Measurements from ENCODE around the gene KRT3.

The KRT3 gene

DNA sequence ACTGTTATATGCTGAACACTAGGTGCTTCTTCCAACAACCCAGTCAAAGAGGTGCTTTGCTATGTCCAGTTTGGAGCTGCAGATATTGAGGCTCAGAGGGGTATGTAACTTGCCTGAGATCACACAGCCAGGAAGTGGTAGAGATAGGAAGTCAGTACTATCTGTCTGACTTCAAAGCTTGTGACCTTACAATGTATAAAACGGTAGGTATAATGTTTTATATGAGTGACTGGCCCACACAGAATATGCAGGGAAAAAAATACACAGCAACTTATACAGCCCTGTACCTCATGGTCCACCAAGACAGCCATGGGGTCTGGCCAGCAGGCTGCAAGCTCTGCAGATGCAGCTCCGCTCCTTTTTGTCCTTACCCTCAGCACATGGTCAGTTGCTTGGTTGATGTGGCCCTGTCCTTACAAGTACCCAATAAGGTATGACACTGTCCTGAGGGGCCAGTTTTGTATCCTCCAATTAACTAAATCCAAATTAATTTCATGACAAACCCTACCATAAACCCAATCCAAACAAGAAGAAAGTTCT is 21.9 kb upstream of the KRT3 start:
- TF ChIP-seq SIN3A (IDR thresholded peaks at IDR 0.05; ENCODE audit: borderline replicate concordance, insufficient read depth, low read length): no peak
- TF ChIP-seq POLR2AphosphoS5 (IDR thresholded peaks at IDR 0.05; ENCODE audit: low read depth, low read length): no peak
- TF ChIP-seq TAF1 (IDR thresholded peaks at IDR 0.05; ENCODE audit: borderline replicate concordance, insufficient read depth, low read length): no peak
- TF ChIP-seq FOXP2 (optimal IDR thresholded peaks at IDR 0.05; ENCODE audit: borderline replicate concordance, extremely low read depth, extremely low read length, insufficient read depth): no peak
- TF ChIP-seq, protein P1, sequence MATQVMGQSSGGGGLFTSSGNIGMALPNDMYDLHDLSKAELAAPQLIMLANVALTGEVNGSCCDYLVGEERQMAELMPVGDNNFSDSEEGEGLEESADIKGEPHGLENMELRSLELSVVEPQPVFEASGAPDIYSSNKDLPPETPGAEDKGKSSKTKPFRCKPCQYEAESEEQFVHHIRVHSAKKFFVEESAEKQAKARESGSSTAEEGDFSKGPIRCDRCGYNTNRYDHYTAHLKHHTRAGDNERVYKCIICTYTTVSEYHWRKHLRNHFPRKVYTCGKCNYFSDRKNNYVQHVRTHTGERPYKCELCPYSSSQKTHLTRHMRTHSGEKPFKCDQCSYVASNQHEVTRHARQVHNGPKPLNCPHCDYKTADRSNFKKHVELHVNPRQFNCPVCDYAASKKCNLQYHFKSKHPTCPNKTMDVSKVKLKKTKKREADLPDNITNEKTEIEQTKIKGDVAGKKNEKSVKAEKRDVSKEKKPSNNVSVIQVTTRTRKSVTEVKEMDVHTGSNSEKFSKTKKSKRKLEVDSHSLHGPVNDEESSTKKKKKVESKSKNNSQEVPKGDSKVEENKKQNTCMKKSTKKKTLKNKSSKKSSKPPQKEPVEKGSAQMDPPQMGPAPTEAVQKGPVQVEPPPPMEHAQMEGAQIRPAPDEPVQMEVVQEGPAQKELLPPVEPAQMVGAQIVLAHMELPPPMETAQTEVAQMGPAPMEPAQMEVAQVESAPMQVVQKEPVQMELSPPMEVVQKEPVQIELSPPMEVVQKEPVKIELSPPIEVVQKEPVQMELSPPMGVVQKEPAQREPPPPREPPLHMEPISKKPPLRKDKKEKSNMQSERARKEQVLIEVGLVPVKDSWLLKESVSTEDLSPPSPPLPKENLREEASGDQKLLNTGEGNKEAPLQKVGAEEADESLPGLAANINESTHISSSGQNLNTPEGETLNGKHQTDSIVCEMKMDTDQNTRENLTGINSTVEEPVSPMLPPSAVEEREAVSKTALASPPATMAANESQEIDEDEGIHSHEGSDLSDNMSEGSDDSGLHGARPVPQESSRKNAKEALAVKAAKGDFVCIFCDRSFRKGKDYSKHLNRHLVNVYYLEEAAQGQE (IDR thresholded peaks at IDR 0.05; ENCODE audit: insufficient read depth in 1 of 2, low read depth in 2 of 2, low read length in 2 of 2): no peak

DNA sequence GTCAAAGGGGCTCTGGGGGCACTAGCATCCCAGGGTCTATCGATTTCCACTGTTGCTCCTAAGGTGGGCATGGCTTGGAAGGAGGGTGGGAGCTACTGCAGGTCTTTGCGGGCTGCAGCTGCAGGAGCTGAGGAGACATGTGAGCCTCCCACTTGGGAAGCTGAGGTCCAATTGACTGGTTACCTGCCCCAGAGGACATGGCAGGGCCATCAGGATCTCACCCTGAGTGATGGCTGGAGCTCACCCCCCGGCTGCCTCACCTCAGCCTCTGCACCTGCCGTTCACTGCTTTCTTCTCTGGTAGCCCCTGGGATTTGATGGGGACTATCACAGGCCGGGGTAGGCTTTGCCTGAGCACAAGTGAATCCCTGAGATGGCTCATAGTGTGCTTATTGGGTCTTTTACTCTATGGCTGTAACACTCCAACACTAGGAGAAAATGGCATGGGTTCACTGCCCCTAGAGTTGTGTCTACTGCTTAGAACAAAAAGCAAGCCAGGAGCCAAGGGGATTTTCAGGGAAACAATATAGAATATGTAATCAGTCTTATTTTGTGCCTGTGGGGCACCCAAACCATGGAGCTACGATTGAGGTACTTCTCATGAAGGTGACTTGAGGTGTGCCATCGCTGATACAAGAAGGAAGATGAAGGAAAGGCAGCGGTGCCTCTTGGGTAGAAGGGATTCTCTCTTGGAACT is 21.2 kb upstream of the KRT3 start:
- TF ChIP-seq, protein P1 (IDR thresholded peaks at IDR 0.05; ENCODE audit: insufficient read depth in 1 of 2, low read depth in 2 of 2, low read length in 2 of 2): no peak
- TF ChIP-seq POLR2AphosphoS5 (IDR thresholded peaks at IDR 0.05; ENCODE audit: low read depth, low read length) (no peak), TAF1 (IDR thresholded peaks at IDR 0.05; ENCODE audit: borderline replicate concordance, insufficient read depth, low read length) (no peak), FOXP2 (optimal IDR thresholded peaks at IDR 0.05; ENCODE audit: borderline replicate concordance, extremely low read depth, extremely low read length, insufficient read depth) (no peak), SIN3A (IDR thresholded peaks at IDR 0.05; ENCODE audit: borderline replicate concordance, insufficient read depth, low read length) (no peak)

DNA sequence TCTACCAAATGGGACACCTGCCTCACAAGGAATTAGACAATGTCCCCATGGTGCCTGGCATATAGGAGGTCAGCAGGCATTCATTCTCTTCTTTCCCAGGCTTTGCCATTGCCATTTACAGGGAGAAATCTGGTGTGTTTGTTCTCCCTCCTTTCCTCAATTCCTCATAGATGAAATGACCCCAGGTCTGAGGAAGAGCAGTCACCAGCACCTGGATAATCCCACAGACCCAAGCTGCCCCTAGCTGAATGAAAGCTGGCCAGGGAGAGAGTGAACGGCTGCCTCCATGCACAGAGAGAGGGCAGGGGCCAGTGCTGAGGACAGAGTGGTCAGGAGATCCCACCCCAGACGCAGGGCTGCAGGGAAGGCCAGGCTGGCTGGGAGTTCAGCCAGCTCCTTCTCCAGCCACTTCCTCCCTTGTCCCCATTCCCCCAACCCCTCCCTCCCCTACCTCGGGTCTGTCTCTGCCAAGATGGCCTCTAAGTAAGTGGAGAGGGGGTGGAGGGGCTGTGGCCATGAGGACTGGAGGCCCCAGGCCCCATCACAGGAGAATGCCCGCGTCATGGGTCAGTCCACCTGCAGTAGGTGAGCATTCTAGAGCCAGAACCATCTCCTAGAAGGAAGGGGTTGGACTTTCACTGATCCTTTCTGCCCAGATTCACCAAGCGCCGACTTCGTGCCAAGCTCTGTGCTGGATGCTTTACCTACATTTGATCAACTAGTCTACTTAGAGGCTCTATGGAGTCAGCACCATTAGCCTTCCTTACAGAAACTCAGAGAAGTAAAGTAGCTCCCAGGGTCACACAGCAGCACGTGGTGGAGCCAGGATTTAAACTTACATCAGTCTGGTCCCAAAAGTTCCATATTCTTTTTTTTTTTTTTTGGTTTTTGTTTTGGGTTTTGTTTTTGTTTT is 20.0 kb upstream of the KRT3 start:
- TF ChIP-seq FOXP2 (optimal IDR thresholded peaks at IDR 0.05; ENCODE audit: borderline replicate concordance, extremely low read depth, extremely low read length, insufficient read depth): no peak
- TF ChIP-seq SIN3A (IDR thresholded peaks at IDR 0.05; ENCODE audit: borderline replicate concordance, insufficient read depth, low read length): no peak
- TF ChIP-seq, protein P1 (IDR thresholded peaks at IDR 0.05; ENCODE audit: insufficient read depth in 1 of 2, low read depth in 2 of 2, low read length in 2 of 2): no peak
- TF ChIP-seq POLR2AphosphoS5 (IDR thresholded peaks at IDR 0.05; ENCODE audit: low read depth, low read length): no peak
- no peak for TF ChIP-seq TAF1 (IDR thresholded peaks at IDR 0.05; ENCODE audit: borderline replicate concordance, insufficient read depth, low read length)

DNA sequence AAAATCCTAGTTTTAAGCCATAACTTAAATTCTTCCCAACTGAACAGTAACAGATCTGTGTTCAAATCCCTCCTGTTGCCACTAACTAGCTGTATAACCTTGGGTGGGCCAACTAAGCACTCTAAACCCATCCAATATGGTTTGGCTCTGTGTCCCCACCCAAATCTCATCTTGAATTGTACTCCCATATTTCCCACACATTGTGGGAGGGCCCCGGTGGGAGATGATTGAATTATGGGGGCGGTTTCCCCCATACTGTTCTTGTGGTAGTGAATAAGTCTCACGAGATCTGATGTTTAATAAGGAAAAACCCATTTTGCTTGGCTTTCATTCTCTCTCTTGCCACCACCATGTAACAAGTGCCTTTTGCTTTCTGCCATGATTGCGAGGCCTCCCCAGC is 19.2 kb upstream of the KRT3 start:
- TF ChIP-seq TAF1 (IDR thresholded peaks at IDR 0.05; ENCODE audit: borderline replicate concordance, insufficient read depth, low read length): no peak
- TF ChIP-seq SIN3A (IDR thresholded peaks at IDR 0.05; ENCODE audit: borderline replicate concordance, insufficient read depth, low read length): no peak
- TF ChIP-seq, protein P1 (IDR thresholded peaks at IDR 0.05; ENCODE audit: insufficient read depth in 1 of 2, low read depth in 2 of 2, low read length in 2 of 2): no peak
- TF ChIP-seq FOXP2 (optimal IDR thresholded peaks at IDR 0.05; ENCODE audit: borderline replicate concordance, extremely low read depth, extremely low read length, insufficient read depth): no peak
- TF ChIP-seq POLR2AphosphoS5 (IDR thresholded peaks at IDR 0.05; ENCODE audit: low read depth, low read length): no peak
